Type B pancreatic cell (in vitro differentiated cells): ENCODE results near the gene LARGE1. TPM values are rescaled to one million over a fixed set of nuclear protein-coding genes. Genes with fewer than 3 reads are reported as not detected.

Experiments
- DNase-seq: peaks from one replicate; pipeline ENCODE4 v3.0.0; 2021; ENCODE audit warnings: mixed read lengths; ENCODE audit not compliant: unreplicated experiment; ENCODE audit errors: extremely low spot score
- H3K27ac Mint-ChIP-seq: 2 replicates; pipeline ENCODE4 v1.8.0; 2021; ENCODE audit warnings: mild to moderate bottlenecking, mixed read lengths
- H3K27me3 Mint-ChIP-seq: 2 replicates; pipeline ENCODE4 v1.8.0; 2021; ENCODE audit warnings: mixed read lengths
- H3K36me3 Mint-ChIP-seq: 2 replicates; pipeline ENCODE4 v1.8.0; 2021; ENCODE audit warnings: mixed read lengths
- H3K4me1 Mint-ChIP-seq: one replicate; pipeline ENCODE4 v1.8.0; 2021; ENCODE audit warnings: mixed read lengths; ENCODE audit not compliant: unreplicated experiment
- H3K4me3 Mint-ChIP-seq: 2 replicates; pipeline ENCODE4 v1.8.0; 2021; ENCODE audit warnings: mild to moderate bottlenecking, mixed read lengths
- H3K9me3 Mint-ChIP-seq: 2 replicates; pipeline ENCODE4 v1.8.0; 2021; ENCODE audit warnings: mixed read lengths
- CTCF ChIP-seq: fragments of 200-600 bp; sonication (generic); conservative IDR thresholded peaks from 2 replicates; pipeline ENCODE4 v1.5.0; 2021; ENCODE audit warnings: antibody characterized with exemption, mild to moderate bottlenecking
- total RNA-seq: library from RNA; stranded (reverse); gene quantifications from 2 replicates; pipeline ENCODE4 v1.2.1, GENCODE V29; 2021; ENCODE audit warnings: low replicate concordance

Gene LARGE1
- total RNA-seq, 1 donor from 2014 or later = 96.6 TPM

- Mint-ChIP-seq H3K27me3 (no peaks in the 10 kb centered on the region), H3K36me3 (peaks cover 15% of the 10 kb centered on the region), H3K4me3 (no peak overlapping the region), H3K4me1 (peaks cover 48% of the 10 kb centered on the region), H3K27ac (no peak overlapping the region), H3K9me3 (peaks cover 6% of the 10 kb centered on the region)
- TF ChIP-seq CTCF = no peak
- no peak for DNase-seq
Observed at GRCh38 chr22:33519974-33520903, 400.0 kb downstream of the LARGE1 start.

GRCh38 chr22:33519071-33519973, 401.0 kb downstream of the LARGE1 start:
- peaks cover 6% of the 10 kb centered on the region for H3K9me3 Mint-ChIP-seq
- peaks cover 15% of the 10 kb centered on the region for H3K36me3 Mint-ChIP-seq
- H3K4me1 Mint-ChIP-seq = peaks cover 41% of the 10 kb centered on the region
- no peaks in the 10 kb centered on the region for H3K27me3 Mint-ChIP-seq
- peak; percentile 88 for TF ChIP-seq CTCF
- peak overlapping the region; percentile 3 for H3K4me3 Mint-ChIP-seq
- peak overlapping the region; percentile 19 for H3K27ac Mint-ChIP-seq
- DNase-seq = no peak

- H3K36me3 Mint-ChIP-seq = peaks cover 15% of the 10 kb centered on the region
- DNase-seq = no peak
- H3K4me3 Mint-ChIP-seq = no peak overlapping the region
- peak overlapping the region; percentile 19 for H3K27ac Mint-ChIP-seq
- H3K9me3 Mint-ChIP-seq = peaks cover 6% of the 10 kb centered on the region
- H3K4me1 Mint-ChIP-seq = peaks cover 45% of the 10 kb centered on the region
- no peak for TF ChIP-seq CTCF
- no peaks in the 10 kb centered on the region for H3K27me3 Mint-ChIP-seq
Observed at GRCh38 chr22:33518405-33518804, 401.9 kb downstream of the LARGE1 start.

GRCh38 chr22:33515795-33516194, 404.5 kb downstream of the LARGE1 start:
- no peak for TF ChIP-seq CTCF
- Mint-ChIP-seq H3K4me1 (peaks cover 55% of the 10 kb centered on the region), H3K27ac (peak overlapping the region; percentile 40), H3K36me3 (no peaks in the 10 kb centered on the region), H3K4me3 (peak overlapping the region; percentile 16), H3K9me3 (no peaks in the 10 kb centered on the region), H3K27me3 (no peaks in the 10 kb centered on the region)
- DNase-seq = no peak

- Mint-ChIP-seq H3K27me3 (no peaks in the 10 kb centered on the region), H3K36me3 (no peaks in the 10 kb centered on the region), H3K27ac (no peak overlapping the region), H3K4me1 (peaks cover 37% of the 10 kb centered on the region), H3K9me3 (no peaks in the 10 kb centered on the region), H3K4me3 (peak overlapping the region; percentile 8)
- DNase-seq = no peak
- no peak for TF ChIP-seq CTCF
Observed at GRCh38 chr22:33513388-33514338, 406.6 kb downstream of the LARGE1 start.
